Cardiac fibroblast (primary cell): ENCODE results near the gene BACE2.
A peak's percentile ranks its signal among the peaks of the same experiment; 100 is the strongest.

Experiments
- DNase-seq, 2 donors: peaks; one replicate each; pipeline versions ENCODE4 v3.0.0 to v3.0.0-alpha.2; 2010; ENCODE audit warnings: low read depth in 2 of 2
- H3K4me3 ChIP-seq, 2 donors: replicated peaks in 1 of 2; 1 replicate in 1 of 2; 2 replicates in 1 of 2; pipeline ENCODE4 v1.5.1; 2011; ENCODE audit warnings: low read depth in 2 of 2, low read length in 2 of 2, mild to moderate bottlenecking in 2 of 2, moderate library complexity in 1 of 2
- TF ChIP-seq, protein P1 (sequence below): IDR thresholded peaks from one replicate; pipeline ENCODE4 v1.5.1; 2011; ENCODE audit warnings: low read depth, mild to moderate bottlenecking, low read length, inconsistent platforms

Gene BACE2

DNA sequence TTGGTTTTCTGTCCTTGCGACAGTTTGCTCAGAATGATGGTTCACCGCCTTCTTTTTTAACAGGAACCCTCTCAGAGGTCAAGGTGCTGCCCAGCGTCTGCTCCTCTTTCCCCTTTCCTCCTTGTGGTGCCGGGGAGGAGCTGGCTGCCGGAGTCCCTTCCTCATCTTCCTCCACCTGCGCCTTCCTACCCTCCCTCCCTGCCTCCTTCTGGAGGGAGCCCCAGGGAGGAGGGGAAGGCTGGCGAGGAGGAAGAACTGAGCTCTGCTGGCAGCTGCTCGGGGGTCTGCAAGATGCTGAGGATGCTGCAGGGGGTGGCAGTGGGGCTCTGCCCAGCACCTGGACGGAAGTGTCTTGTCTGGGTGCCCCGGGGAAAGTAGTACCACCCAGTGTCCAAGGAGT lies 31.2 kb downstream of the BACE2 start:
- TF ChIP-seq, protein P1, sequence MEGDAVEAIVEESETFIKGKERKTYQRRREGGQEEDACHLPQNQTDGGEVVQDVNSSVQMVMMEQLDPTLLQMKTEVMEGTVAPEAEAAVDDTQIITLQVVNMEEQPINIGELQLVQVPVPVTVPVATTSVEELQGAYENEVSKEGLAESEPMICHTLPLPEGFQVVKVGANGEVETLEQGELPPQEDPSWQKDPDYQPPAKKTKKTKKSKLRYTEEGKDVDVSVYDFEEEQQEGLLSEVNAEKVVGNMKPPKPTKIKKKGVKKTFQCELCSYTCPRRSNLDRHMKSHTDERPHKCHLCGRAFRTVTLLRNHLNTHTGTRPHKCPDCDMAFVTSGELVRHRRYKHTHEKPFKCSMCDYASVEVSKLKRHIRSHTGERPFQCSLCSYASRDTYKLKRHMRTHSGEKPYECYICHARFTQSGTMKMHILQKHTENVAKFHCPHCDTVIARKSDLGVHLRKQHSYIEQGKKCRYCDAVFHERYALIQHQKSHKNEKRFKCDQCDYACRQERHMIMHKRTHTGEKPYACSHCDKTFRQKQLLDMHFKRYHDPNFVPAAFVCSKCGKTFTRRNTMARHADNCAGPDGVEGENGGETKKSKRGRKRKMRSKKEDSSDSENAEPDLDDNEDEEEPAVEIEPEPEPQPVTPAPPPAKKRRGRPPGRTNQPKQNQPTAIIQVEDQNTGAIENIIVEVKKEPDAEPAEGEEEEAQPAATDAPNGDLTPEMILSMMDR: no peak
- H3K4me3 ChIP-seq: no peak overlapping the region
- no peak for DNase-seq

DNA sequence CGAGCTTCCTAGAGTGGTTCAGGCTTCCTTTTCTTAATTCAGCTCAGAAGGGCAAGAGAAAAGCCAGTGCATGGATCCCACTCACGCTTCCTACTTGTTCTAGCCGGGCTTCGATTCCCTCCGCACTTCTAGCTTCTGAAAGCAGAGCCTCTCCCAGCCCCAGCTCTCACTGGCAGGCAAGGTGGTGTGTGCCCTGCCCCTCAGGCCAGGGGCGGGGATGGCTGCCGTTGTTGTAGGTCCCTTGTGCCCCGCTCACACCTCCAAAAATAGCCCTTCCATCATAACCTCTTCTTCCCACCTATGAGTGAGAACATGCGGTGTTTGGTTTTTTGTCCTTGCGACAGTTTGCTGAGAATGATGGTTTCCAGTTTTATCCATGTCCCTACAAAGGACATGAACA lies 31.6 kb downstream of the BACE2 start:
- DNase-seq: no peak
- TF ChIP-seq, protein P1: no peak
- H3K4me3 ChIP-seq: no peak overlapping the region

- DNase-seq: no peak
- no peak overlapping the region for H3K4me3 ChIP-seq
- TF ChIP-seq, protein P1: no peak
Measured at GRCh38 chr21:41201385-41201784, 33.4 kb downstream of the BACE2 start.

DNA sequence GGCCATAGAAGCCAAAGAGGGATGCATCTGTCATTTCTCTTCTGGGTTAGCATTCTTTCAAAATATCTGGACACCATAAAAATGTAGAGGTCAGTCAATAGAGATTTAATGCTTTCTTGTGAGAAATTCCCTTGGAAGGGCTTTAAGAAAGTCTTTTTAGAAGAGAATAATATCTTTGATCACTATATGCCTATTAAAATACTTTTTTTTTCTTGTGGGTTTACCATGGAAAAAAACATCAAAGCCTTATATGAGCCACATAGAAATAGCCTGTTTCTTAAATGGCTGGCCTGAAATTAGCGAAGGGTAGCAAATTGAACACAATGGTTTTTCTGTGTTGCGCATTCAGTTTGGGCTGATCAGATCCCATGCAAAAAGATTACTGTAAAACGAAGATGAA lies 36.8 kb downstream of the BACE2 start:
- TF ChIP-seq, protein P1: no peak
- no peak for DNase-seq

DNA sequence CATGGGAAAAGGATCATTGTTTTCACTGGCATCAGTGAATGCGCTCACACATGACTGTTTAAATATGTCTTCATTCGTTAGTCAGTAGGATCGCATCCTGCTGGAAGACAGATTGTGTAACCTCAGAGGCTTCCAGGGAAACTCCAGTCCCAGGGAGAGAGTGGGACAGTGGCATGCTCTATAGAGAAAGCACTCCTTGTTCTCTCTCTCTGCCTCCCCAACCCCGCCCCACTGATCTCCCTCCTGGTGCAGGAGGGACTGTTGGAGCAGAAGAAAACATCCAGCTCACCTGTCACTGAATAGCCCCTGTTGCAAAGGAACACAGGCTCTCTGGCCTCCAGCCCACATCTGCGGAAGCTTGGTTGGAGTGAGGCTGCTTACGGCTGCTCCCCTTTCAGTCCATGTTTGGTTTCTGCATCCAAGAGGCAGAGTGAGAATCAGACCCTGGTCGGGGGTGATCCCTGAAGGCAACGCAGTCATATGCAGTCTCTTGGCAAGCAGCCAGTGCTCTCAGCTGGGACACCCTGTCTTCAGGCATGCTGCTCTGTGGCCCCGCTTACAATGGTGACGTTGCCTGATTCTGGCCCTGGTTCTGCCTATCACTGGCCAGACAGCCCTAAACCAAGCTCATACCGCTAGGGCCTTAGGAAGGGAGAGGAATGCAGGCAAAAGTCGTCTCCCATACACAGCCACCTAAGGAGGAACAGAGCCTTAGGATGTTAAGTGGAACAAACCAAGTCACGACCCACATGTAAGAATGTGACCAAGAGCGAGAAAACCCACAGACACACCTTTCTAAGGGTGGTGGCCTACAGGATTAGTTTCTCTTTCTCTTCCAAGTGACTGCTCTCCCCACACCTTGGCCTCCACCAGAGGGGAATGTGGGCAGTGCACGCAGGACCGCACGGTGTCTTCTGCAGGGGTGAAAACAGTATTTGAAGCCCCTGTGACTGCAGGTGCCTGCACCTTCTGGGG lies 39.7 kb downstream of the BACE2 start:
- peak; percentile 84 to 88 for DNase-seq
- TF ChIP-seq, protein P1: no peak
- H3K4me3 ChIP-seq: peak overlapping the region in 1 of 2 donors; percentile 28

More for the DNA sequence above, 36.8 kb downstream of the BACE2 start:
- no peak overlapping the region for H3K4me3 ChIP-seq

DNA sequence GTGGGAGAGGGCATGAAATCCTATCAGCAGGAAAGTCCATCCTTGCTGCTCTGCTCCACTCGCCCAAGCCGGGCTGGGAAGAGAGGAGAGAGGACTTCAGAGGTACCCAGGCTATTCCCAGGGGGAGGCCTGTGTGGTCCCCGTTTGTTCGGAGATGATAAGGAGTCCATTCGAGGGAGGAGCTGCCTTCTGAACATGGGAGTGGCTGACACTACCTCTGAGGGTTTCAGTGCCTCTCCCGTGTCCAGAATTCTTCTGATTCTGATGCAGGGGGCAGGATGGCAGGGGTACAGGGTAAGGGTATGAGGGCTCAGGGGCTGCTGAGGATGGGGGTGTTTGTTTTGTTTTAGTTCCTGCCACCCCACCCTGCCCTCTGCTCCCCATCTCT lies 40.4 kb downstream of the BACE2 start:
- TF ChIP-seq, protein P1: no peak
- no peak for DNase-seq
- no peak overlapping the region for H3K4me3 ChIP-seq
